K562 (cell line): ENCODE data around the gene PYY.

Source experiments
- CTCF ChIP-seq, 3 experiments: IDR thresholded peaks in 2 of 3; conservative IDR thresholded peaks in 1 of 3; 2 replicates each; pipeline ENCODE4 v1.5.1; 2011 to 2012; ENCODE audit warnings: low read length in 3 of 3, mild to moderate bottlenecking in 3 of 3, control low read depth in 2 of 3, improper control_type of control experiment in 1 of 3, inconsistent platforms in 1 of 3, low read depth in 1 of 3, mixed read lengths in 1 of 3, moderate library complexity in 1 of 3; ENCODE audit not compliant: insufficient read depth in 2 of 3
- CTCFL ChIP-seq: IDR thresholded peaks from 2 replicates; pipeline ENCODE4 v1.6.1; 2011; ENCODE audit warnings: borderline replicate concordance, low read depth, mild to moderate bottlenecking, moderate library complexity, low read length; ENCODE audit not compliant: insufficient read depth, poor library complexity, severe bottlenecking
- EGR1 ChIP-seq: fragments of 450-650 bp; conservative IDR thresholded peaks from 2 replicates; pipeline ENCODE4 v1.6.1; 2017; ENCODE audit warnings: mild to moderate bottlenecking
- MAX ChIP-seq: sonication (generic); formaldehyde crosslinking; IDR thresholded peaks from 2 replicates; pipeline ENCODE4 v1.9.0; 2022; ENCODE audit warnings: mild to moderate bottlenecking, missing genetic modification reagents
- NCOA1 ChIP-seq: fragments of 450-650 bp; IDR thresholded peaks from 2 replicates; pipeline ENCODE4 v1.6.1; 2016; ENCODE audit warnings: low read depth
- NR1H2 ChIP-seq: sonication (generic); formaldehyde crosslinking; IDR thresholded peaks from 2 replicates; pipeline ENCODE4 v1.4.0; 2020; ENCODE audit warnings: mild to moderate bottlenecking, missing genetic modification reagents
- PHF21A ChIP-seq: fragments of 450-650 bp; IDR thresholded peaks from 2 replicates; pipeline ENCODE4 v1.6.1; 2017; ENCODE audit warnings: low read depth, borderline replicate concordance
- RREB1 ChIP-seq: fragments of 250-450 bp; sonication (Bioruptor Pico); IDR thresholded peaks from 2 replicates; pipeline ENCODE4 v1.4.0; 2020
- SP1 ChIP-seq: sonication (generic); formaldehyde crosslinking; IDR thresholded peaks from 2 replicates; pipeline ENCODE4 v1.8.1; 2022; ENCODE audit warnings: mild to moderate bottlenecking, missing genetic modification reagents
- ZNF274 ChIP-seq: IDR thresholded peaks from 2 replicates; pipeline ENCODE4 v1.6.1; 2011; ENCODE audit warnings: low read depth, mild to moderate bottlenecking, low read length, moderate library complexity, borderline replicate concordance
- ZNF655 ChIP-seq: fragments of 250-450 bp; sonication (Bioruptor Pico); IDR thresholded peaks from 2 replicates; pipeline ENCODE4 v1.5.0; 2021

- TF ChIP-seq PHF21A (no peak), EGR1 (0 out of 2 replicates have a peak, but pooled peaks have one; percentile 33), MAX (CRISPR knock-in tag) (no peak), RREB1 (CRISPR knock-in tag) (no peak), NR1H2 (CRISPR knock-in tag) (no peak), CTCFL (no peak), NCOA1 (no peak), CTCF (IDR thresholded peaks at IDR 0.05 in 2 of 3, conservative IDR thresholded peaks at IDR 0.05 in 1 of 3; ENCODE audit: insufficient read depth in 2 of 3, low read depth in 1 of 3, low read length in 3 of 3) (no peak), ZNF655 (no peak), ZNF274 (no peak), SP1 (CRISPR knock-in tag) (no peak)
Observed at GRCh38 chr17:43950554-43950953, 3.2 kb downstream of the PYY start.
